Effector memory CD4-positive, alpha-beta T cell (primary cell): Measurements from ENCODE around the gene CDH23.

Source experiments
- DNase-seq, 3 donors: peaks; one replicate each; pipeline ENCODE4 v3.0.0-alpha.2; 2020
- H3K27ac ChIP-seq: 2 replicates; pipeline ENCODE4 v1.7.0; 2013; ENCODE audit warnings: mild to moderate bottlenecking, low read length, moderate library complexity; ENCODE audit not compliant: insufficient read depth, poor library complexity, severe bottlenecking
- H3K27me3 ChIP-seq: replicated peaks from 2 replicates; pipeline ENCODE4 v1.7.0; 2013; ENCODE audit warnings: mild to moderate bottlenecking, low read length; ENCODE audit not compliant: insufficient read depth, control insufficient read depth, poor library complexity, severe bottlenecking
- H3K36me3 ChIP-seq: 2 replicates; pipeline ENCODE4 v1.7.0; 2013; ENCODE audit warnings: mild to moderate bottlenecking, low read length, moderate library complexity; ENCODE audit not compliant: control insufficient read depth, insufficient read depth
- H3K4me1 ChIP-seq: 2 replicates; pipeline ENCODE4 v1.7.0; 2013; ENCODE audit warnings: low read length, mild to moderate bottlenecking; ENCODE audit not compliant: control insufficient read depth, insufficient read depth, poor library complexity, severe bottlenecking
- H3K4me3 ChIP-seq: 2 replicates; pipeline ENCODE4 v1.7.0; 2013; ENCODE audit warnings: low read length, low read depth, mild to moderate bottlenecking; ENCODE audit not compliant: insufficient read depth, poor library complexity, severe bottlenecking
- H3K9me3 ChIP-seq: 2 replicates; pipeline ENCODE4 v1.7.0; 2013; ENCODE audit warnings: mild to moderate bottlenecking, low read length, moderate library complexity; ENCODE audit not compliant: control insufficient read depth

Gene CDH23

DNA sequence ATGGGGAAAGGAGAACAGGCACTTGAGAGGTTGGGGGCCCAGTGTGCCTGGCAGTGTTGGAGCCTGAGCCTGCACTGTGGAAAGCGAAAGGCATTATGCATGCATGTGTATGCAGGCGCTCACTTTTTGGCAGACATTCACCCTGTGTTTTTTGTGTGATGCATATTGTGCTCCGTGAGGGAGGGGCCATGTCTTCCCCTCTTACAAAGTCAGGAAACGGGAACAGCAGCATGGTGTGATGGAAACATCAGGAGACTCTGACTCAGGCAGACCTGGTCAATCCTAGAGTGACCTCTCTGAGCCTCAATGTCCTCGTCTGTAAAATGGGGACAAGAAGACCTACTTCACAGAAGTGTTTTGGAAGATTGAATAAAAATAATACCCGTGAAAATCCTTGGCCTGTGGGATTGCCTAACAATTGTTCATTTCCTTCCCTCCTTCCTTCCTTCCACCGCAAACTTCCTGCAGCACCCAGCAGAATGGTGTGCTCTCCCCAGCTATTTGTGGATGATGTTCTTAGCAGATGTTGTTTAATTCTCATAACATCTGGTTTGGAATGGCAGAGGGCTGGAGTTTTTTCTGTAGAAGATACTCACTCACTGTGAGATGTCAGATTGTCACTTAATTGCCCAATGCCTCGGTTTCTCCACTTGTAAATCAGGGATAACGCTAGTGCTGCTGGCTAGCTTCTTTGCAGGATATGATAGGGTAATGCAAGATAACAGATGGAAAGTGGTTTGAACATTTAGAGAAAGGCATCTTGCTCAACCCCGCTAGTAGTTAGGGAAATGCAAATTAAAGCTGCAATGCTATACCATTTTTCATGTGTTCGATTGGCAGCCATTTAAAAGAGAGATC, 39.8 kb downstream of the CDH23 start:
- Histone ChIP-seq H3K36me3 (no peaks in the 10 kb centered on the region), H3K9me3 (no peaks in the 10 kb centered on the region), H3K4me3 (no peak overlapping the region), H3K27ac (no peak overlapping the region), H3K27me3 (no peaks in the 10 kb centered on the region), H3K4me1 (no peaks in the 10 kb centered on the region)
- DNase-seq = no peak

DNA sequence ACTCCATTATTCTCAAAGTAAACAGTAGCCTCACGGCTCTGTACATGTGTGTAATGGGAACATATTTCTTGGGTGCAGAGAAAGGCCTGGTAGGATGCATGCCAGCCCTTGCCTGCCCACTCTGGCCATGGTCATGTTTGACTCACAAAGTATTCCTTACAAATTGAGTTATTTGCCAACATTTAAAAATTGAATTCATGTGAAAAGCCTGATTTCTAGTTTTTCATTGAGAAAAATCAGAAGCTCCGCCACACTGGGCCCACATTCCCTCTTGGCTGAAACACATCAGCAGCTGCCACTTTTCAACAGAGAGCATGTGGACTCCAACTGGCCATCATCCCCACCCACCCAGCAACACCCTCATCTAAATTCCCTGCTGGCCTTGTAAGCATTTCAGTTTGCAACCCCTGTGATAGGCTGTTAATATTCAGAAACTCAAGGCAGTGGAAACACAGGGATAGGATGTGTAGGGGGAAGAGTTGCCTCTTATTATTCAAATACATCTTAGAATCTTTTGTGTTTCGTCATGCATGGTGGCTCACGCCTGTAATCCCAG, 40.9 kb downstream of the CDH23 start:
- no peak for DNase-seq
- Histone ChIP-seq H3K27ac (no peak overlapping the region), H3K4me1 (no peaks in the 10 kb centered on the region), H3K4me3 (no peak overlapping the region), H3K27me3 (no peaks in the 10 kb centered on the region), H3K36me3 (no peaks in the 10 kb centered on the region), H3K9me3 (no peaks in the 10 kb centered on the region)

DNA sequence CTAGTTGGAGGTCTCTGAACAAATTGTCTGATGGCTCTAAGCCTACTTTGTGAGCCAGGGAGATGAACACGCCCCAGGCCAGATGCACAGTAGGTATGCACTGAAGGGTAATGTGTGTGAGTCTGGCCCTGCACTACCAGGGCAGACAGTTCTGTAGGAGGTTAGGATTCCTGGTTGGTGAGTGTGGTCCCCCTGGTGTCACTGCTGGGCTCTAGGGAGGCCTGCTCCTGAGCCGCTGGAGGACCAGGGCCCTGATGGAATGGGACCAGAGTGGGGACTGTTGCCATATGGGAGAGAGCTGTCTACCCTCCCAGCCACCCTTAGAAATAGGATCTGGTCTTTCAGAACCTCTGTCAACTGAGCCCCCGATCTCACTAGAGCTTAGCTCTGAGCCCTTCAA, 42.0 kb downstream of the CDH23 start:
- Histone ChIP-seq H3K27me3 (no peaks in the 10 kb centered on the region), H3K36me3 (no peaks in the 10 kb centered on the region), H3K4me3 (no peak overlapping the region), H3K27ac (no peak overlapping the region), H3K4me1 (no peaks in the 10 kb centered on the region), H3K9me3 (no peaks in the 10 kb centered on the region)
- DNase-seq = no peak

DNA sequence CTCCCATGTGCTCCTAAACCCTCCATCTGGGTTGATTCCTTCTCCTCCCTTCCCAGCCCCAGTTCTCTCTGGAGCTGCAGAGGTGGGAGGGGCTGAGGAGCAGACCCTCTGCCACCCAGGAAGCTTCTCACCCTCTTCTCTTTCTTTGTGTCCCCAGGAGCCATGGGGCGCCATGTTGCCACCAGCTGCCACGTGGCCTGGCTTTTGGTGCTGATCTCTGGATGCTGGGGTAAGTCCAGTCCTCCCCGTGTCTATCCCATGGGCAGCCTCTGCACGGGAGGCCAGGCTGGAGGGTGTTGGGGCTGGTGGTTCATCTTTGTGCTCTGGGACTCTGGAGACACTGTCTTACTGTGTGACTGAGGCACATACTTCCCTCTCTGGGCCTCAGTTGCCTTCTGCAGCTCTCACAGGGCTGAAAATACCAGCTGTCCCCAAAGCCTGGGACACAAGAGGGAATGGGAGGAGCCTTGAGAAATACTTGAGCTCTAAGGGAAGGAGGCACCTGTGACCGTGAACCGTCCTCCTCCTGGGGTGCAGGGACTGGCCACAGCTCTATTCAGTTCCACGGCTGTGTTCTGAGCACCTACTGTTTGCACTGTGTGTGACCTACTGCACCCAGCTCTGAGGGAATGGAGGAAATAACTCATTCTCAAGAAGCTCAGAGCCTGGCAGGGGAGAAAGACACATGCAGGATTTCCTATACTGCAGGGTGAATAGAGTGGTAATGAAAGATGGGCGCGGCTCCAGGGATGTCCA, 43.1 kb downstream of the CDH23 start:
- H3K27me3 ChIP-seq = no peaks in the 10 kb centered on the region
- no peaks in the 10 kb centered on the region for H3K4me1 ChIP-seq
- DNase-seq = no peak
- no peaks in the 10 kb centered on the region for H3K9me3 ChIP-seq
- no peak overlapping the region for H3K27ac ChIP-seq
- no peaks in the 10 kb centered on the region for H3K36me3 ChIP-seq
- H3K4me3 ChIP-seq = no peak overlapping the region

DNA sequence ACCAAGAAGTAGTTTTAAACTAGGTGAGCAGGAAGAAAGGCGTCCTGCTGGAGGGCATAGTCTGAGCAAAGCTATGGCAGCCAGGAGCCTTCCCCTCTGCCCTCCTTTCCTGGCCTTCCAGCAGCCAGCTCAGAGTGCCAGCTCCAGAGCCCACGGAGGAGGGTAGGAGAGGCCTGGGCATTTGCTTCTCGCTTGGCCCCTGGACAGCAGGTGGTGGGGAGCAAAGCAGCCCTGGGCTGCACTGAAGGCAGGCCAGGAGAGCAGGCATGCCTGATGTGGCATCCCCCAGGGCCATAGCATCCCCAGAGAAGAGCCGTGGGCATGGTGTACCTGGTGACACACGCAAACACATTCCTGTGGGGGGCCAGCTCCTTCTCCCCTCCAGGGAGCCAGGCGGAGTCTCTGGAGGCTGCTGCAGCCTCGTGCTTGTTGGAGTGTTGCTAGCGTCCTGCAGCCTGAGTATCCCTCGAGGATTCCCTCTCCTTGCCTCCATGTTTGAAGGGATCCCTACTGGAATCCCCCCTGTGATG, 43.9 kb downstream of the CDH23 start:
- DNase-seq = no peak
- H3K9me3 ChIP-seq = no peaks in the 10 kb centered on the region
- H3K27ac ChIP-seq = no peak overlapping the region
- no peaks in the 10 kb centered on the region for H3K27me3 ChIP-seq
- no peaks in the 10 kb centered on the region for H3K4me1 ChIP-seq
- H3K4me3 ChIP-seq = no peak overlapping the region
- no peaks in the 10 kb centered on the region for H3K36me3 ChIP-seq

DNA sequence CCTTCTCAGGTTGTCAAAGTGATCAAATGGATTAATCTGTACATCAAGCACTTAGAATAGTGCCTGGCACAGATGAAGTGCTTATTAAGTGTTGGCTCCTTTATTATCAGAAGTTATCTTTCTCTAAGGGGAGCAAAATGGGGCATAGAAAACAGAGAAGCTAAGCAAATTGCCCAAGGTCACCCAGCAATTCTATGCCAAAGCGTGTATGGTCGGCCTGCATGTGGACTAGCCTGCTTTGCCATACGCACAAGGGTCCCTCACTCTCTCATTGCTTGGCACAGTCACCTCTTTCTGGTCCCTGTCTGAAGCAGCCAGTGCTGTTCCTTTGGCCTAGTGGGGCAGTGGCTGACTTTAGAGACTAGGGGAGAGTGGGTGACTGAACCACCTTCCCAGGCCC, 45.3 kb downstream of the CDH23 start:
- Histone ChIP-seq H3K9me3 (no peaks in the 10 kb centered on the region), H3K4me1 (no peaks in the 10 kb centered on the region), H3K4me3 (no peak overlapping the region), H3K36me3 (no peaks in the 10 kb centered on the region), H3K27ac (no peak overlapping the region), H3K27me3 (no peaks in the 10 kb centered on the region)
- no peak for DNase-seq

DNA sequence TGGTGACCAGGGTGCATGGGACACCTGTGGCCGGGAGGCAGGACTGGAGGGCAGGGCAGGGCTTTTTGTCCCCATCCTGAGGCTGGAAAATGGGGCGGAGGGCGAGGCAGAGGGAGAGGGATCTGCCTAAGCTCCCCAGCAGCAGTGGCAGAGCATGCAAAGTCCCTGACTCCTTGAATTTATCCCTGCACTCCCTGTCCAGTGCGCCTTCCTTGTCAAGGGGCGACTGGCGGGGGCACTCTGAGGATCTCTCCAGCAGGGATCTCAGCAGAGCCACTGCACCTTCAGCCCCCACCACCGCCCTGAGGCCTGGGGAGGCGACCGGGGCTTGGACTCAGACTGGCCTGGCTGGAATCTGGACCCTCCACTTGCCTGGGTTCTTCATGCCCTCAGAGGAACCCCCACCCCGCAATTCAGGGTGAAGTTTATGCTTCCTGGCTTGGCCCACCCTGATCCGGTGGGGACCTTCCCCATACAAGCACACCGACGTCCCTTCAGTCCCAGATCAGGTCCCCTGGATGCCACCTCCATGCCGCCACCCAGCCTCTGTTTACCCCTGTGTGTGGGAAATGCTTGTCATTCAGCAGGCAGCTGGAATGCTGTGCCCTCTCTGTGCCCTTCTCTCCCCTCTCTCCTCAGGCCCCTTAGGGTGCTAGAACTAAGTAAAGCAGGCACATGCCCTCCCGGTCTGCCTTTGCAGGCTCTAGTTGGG, 46.3 kb downstream of the CDH23 start:
- no peaks in the 10 kb centered on the region for H3K36me3 ChIP-seq
- no peaks in the 10 kb centered on the region for H3K4me1 ChIP-seq
- H3K9me3 ChIP-seq = no peaks in the 10 kb centered on the region
- H3K27ac ChIP-seq = no peak overlapping the region
- H3K4me3 ChIP-seq = no peak overlapping the region
- no peak for DNase-seq
- no peaks in the 10 kb centered on the region for H3K27me3 ChIP-seq

DNA sequence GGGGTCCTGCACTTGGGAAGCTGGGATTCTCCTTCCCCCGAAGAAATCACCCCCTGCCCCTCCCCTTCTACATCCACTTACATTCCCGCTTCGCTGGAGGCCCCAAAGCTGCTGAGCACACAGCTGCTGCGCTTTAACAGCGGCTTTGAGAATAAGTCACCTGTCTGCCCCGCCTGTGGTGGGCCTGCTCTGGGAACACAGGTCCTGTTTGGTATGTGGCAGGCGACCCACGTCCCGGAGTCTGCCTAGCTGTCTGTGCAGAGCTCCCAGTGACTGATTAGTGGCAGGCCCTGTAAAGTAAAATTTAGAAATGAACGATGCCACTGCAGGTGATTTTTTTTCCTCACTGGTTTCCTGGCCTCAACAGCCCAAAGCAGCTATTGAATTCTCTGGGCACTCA, 47.0 kb downstream of the CDH23 start:
- H3K27me3 ChIP-seq = no peaks in the 10 kb centered on the region
- H3K9me3 ChIP-seq = no peaks in the 10 kb centered on the region
- no peaks in the 10 kb centered on the region for H3K36me3 ChIP-seq
- no peak overlapping the region for H3K27ac ChIP-seq
- DNase-seq = no peak
- H3K4me3 ChIP-seq = no peak overlapping the region
- H3K4me1 ChIP-seq = no peaks in the 10 kb centered on the region

DNA sequence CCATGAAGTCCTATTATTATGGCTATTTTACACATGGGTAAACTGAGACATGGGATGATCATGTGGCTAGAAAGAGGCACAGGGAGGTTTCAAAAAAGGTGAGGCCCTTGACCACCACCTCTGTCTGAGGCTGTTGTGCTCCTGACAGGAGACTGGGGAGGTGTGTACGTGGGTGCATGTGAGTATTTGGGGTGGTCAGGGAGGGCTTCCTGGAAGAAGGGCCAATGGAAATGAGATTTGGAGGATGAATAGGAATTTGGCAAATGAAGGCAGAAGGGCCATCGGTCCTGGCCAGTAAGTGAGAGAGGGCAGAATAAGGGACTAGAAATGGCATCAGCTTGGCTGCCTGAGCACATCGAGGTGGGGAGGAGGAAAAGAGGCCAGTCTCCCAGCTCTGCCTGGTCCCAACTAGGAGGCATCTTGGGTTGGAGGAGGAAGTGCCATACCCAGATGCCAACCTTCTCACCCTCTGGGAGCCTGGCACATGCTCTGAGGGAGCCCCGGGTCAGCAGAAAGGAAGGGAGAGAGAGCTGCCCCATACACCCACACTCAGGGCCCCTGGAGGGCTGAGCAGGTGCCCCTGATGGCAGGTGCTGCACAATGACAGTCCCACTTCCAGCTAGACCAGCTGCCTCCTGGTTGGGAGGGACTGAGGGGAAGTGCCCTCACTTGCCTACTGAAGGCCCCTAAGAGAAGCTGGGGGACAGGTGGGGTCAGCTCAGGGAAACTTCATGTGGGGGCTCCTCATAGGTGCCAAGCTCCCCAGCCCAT, 47.7 kb downstream of the CDH23 start:
- DNase-seq = no peak
- Histone ChIP-seq H3K27me3 (no peaks in the 10 kb centered on the region), H3K4me1 (no peaks in the 10 kb centered on the region), H3K36me3 (no peaks in the 10 kb centered on the region), H3K9me3 (no peaks in the 10 kb centered on the region), H3K4me3 (no peak overlapping the region), H3K27ac (no peak overlapping the region)
